SU-DHL-6 (cell line): ENCODE measurements around the gene MORN3.
"Not testable (repeated sequence)": the region's sequence is repeated elsewhere in the genome, so short reads cannot be mapped to it uniquely, and the experiment has no call there.

ENCODE experiments used
- H2AFZ ChIP-seq: fragments of 200-600 bp; sonication (generic); 2 replicates; pipeline ENCODE4 v1.6.1; 2014; ENCODE audit warnings: low read depth, mild to moderate bottlenecking, moderate library complexity, mixed read lengths, antibody characterized with exemption, low read length; ENCODE audit not compliant: severe bottlenecking
- H3F3A ChIP-seq: fragments of 200-600 bp; shearing (Covaris generic); 2 replicates; pipeline ENCODE4 v1.6.0; 2016; ENCODE audit warnings: antibody characterized with exemption, mild to moderate bottlenecking; ENCODE audit not compliant: insufficient read depth
- H3K27ac ChIP-seq: fragments of 200-600 bp; sonication (generic); 2 replicates; pipeline ENCODE4 v1.5.1; 2016; ENCODE audit warnings: low read depth, mild to moderate bottlenecking, low read length, moderate library complexity, mixed read lengths
- H3K27me3 ChIP-seq: fragments of 200-600 bp; sonication (generic), shearing (Covaris generic); 2 replicates; pipeline ENCODE4 v1.6.0; 2014; ENCODE audit warnings: mild to moderate bottlenecking, low read length
- H3K36me3 ChIP-seq: fragments of 200-600 bp; sonication (generic); 2 replicates; pipeline ENCODE4 v1.6.1; 2014; ENCODE audit warnings: mild to moderate bottlenecking, low read length, mixed read lengths
- H3K4me2 ChIP-seq: fragments of 300-600, 200-600 bp; shearing (Covaris generic), sonication (generic); 2 replicates; pipeline ENCODE4 v1.6.0; 2014; ENCODE audit warnings: low read length, low read depth, mild to moderate bottlenecking; ENCODE audit not compliant: poor library complexity, severe bottlenecking
- H3K4me3 ChIP-seq: fragments of 200-600 bp; sonication (generic); 2 replicates; pipeline ENCODE4 v1.5.1; 2014; ENCODE audit warnings: antibody characterized with exemption, low read length, mild to moderate bottlenecking, mixed read lengths; ENCODE audit not compliant: insufficient read depth, poor library complexity, severe bottlenecking
- H3K79me2 ChIP-seq: fragments of 200-600 bp; sonication (generic); 2 replicates; pipeline ENCODE4 v1.6.1; 2014; ENCODE audit warnings: mild to moderate bottlenecking, low read length, moderate library complexity; ENCODE audit not compliant: insufficient read depth
- H3K9ac ChIP-seq: fragments of 200-600 bp; sonication (generic); 2 replicates; pipeline ENCODE4 v1.7.0; 2014; ENCODE audit warnings: mild to moderate bottlenecking, low read length
- H3K9me2 ChIP-seq: fragments of 200-600 bp; sonication (generic); replicated peaks from 2 replicates; pipeline ENCODE4 v1.6.1; 2014; ENCODE audit warnings: low read length; ENCODE audit not compliant: insufficient read depth
- H3K9me3 ChIP-seq: fragments of 200-600 bp; sonication (generic); 2 replicates; pipeline ENCODE4 v1.6.1; 2014; ENCODE audit warnings: low read length, mixed read lengths; ENCODE audit not compliant: insufficient read depth
- H4K20me1 ChIP-seq: fragments of 200-600 bp; sonication (generic); 2 replicates; pipeline ENCODE4 v1.6.1; 2014; ENCODE audit warnings: low read depth, mild to moderate bottlenecking, antibody characterized with exemption, low read length, moderate library complexity, mixed read lengths
- CTCF ChIP-seq: fragments of 200-600 bp; sonication (generic); IDR thresholded peaks from one replicate; pipeline ENCODE4 v1.5.1; 2017; ENCODE audit warnings: antibody characterized with exemption, mild to moderate bottlenecking, low read length, moderate library complexity; ENCODE audit not compliant: insufficient read depth, poor library complexity, severe bottlenecking
- EZH2phosphoT487 ChIP-seq: fragments of 200-600 bp; sonication (generic), shearing (Covaris generic); conservative IDR thresholded peaks from 2 replicates; pipeline ENCODE4 v1.6.1; 2018; ENCODE audit warnings: mild to moderate bottlenecking, antibody characterized with exemption, low read length, moderate library complexity, mixed read lengths

The MORN3 gene

GRCh38 chr12:121709478-121709961 lies 40.1 kb upstream of the MORN3 start:
- Histone ChIP-seq H3K79me2 (no peaks in the 10 kb centered on the region), H3K4me2 (no peak overlapping the region), H4K20me1 (no peaks in the 10 kb centered on the region), H2AFZ (no peak overlapping the region), H3K27me3 (no peaks in the 10 kb centered on the region), H3K36me3 (no peaks in the 10 kb centered on the region), H3K4me3 (no peak overlapping the region), H3K9me3 (no peaks in the 10 kb centered on the region), H3F3A (no peaks in the 10 kb centered on the region), H3K27ac (no peak overlapping the region), H3K9ac (no peak overlapping the region), H3K9me2 (no peaks in the 10 kb centered on the region)
- TF ChIP-seq EZH2phosphoT487 = no peak
- no peak for TF ChIP-seq CTCF

- not testable (repeated sequence) for H3K79me2 ChIP-seq, H2AFZ ChIP-seq, H3K4me2 ChIP-seq, H3F3A ChIP-seq, H3K4me3 ChIP-seq, H3K27me3 ChIP-seq, H3K9me2 ChIP-seq, H3K9me3 ChIP-seq, H3K36me3 ChIP-seq, H4K20me1 ChIP-seq, H3K27ac ChIP-seq, H3K9ac ChIP-seq
Observed at GRCh38 chr12:121709064-121709424, 39.6 kb upstream of the MORN3 start.

GRCh38 chr12:121708313-121709063 lies 39.0 kb upstream of the MORN3 start:
- Histone ChIP-seq H3K9ac (no peak overlapping the region), H3K4me3 (no peak overlapping the region), H4K20me1 (no peaks in the 10 kb centered on the region), H3K9me3 (no peaks in the 10 kb centered on the region), H3K4me2 (no peak overlapping the region), H3K27me3 (no peaks in the 10 kb centered on the region), H3K27ac (no peak overlapping the region), H3K79me2 (no peaks in the 10 kb centered on the region), H3K36me3 (no peaks in the 10 kb centered on the region), H2AFZ (no peak overlapping the region), H3F3A (no peaks in the 10 kb centered on the region), H3K9me2 (no peaks in the 10 kb centered on the region)
- no peak for TF ChIP-seq EZH2phosphoT487
- TF ChIP-seq CTCF = no peak

- no peaks in the 10 kb centered on the region for H3K27me3 ChIP-seq
- no peak overlapping the region for H3K27ac ChIP-seq
- H3F3A ChIP-seq = no peaks in the 10 kb centered on the region
- H3K4me2 ChIP-seq = no peak overlapping the region
- TF ChIP-seq EZH2phosphoT487 = no peak
- no peak for TF ChIP-seq CTCF
- no peak overlapping the region for H2AFZ ChIP-seq
- no peaks in the 10 kb centered on the region for H4K20me1 ChIP-seq
- no peaks in the 10 kb centered on the region for H3K36me3 ChIP-seq
- no peaks in the 10 kb centered on the region for H3K79me2 ChIP-seq
- H3K4me3 ChIP-seq = no peak overlapping the region
- H3K9me3 ChIP-seq = no peaks in the 10 kb centered on the region
- no peak overlapping the region for H3K9ac ChIP-seq
- no peaks in the 10 kb centered on the region for H3K9me2 ChIP-seq
Observed at GRCh38 chr12:121705514-121705913, 36.1 kb upstream of the MORN3 start.
